GM18909 (cell line): ENCODE measurements around the gene DSCAM.
"Not testable (repeated sequence)": the region's sequence is repeated elsewhere in the genome, so short reads cannot be mapped to it uniquely, and the experiment has no call there.

Experiments
- ATAC-seq: cut with Tn5 transposase; IDR thresholded peaks from one replicate; pipeline ENCODE4 v1.9.1; 2021; ENCODE audit warnings: mild to moderate bottlenecking; ENCODE audit not compliant: unreplicated experiment, poor library complexity

The DSCAM gene

GRCh38 chr21:40282912-40283886 lies 563.8 kb downstream of the DSCAM start:
- ATAC-seq = no peak

GRCh38 chr21:40278345-40278744 lies 568.6 kb downstream of the DSCAM start:
- no peak for ATAC-seq

- ATAC-seq = no peak
Observed at GRCh38 chr21:40276001-40276400, 571.0 kb downstream of the DSCAM start.

- no peak for ATAC-seq
Observed at GRCh38 chr21:40272037-40272436, 574.9 kb downstream of the DSCAM start.

GRCh38 chr21:40271164-40271563 lies 575.8 kb downstream of the DSCAM start:
- ATAC-seq = no peak

- ATAC-seq = no peak
Observed at GRCh38 chr21:40270047-40270446, 576.9 kb downstream of the DSCAM start.

- no peak for ATAC-seq
Observed at GRCh38 chr21:40269239-40269638, 577.7 kb downstream of the DSCAM start.

GRCh38 chr21:40258456-40258855 lies 588.5 kb downstream of the DSCAM start:
- not testable (repeated sequence) for ATAC-seq

GRCh38 chr21:40257342-40257741 lies 589.6 kb downstream of the DSCAM start:
- ATAC-seq = no peak

GRCh38 chr21:40255518-40256444 lies 591.2 kb downstream of the DSCAM start:
- ATAC-seq = no peak

- ATAC-seq = no peak
Observed at GRCh38 chr21:40254540-40255465, 592.2 kb downstream of the DSCAM start.

GRCh38 chr21:40253112-40253511 lies 593.8 kb downstream of the DSCAM start:
- no peak for ATAC-seq

GRCh38 chr21:40250514-40251294 lies 596.3 kb downstream of the DSCAM start:
- ATAC-seq = no peak

GRCh38 chr21:40244981-40245380 lies 602.0 kb downstream of the DSCAM start:
- no peak for ATAC-seq

- ATAC-seq = no peak
Observed at GRCh38 chr21:40243685-40244084, 603.3 kb downstream of the DSCAM start.

GRCh38 chr21:40242586-40243265 lies 604.2 kb downstream of the DSCAM start:
- ATAC-seq = no peak

- no peak for ATAC-seq
Observed at GRCh38 chr21:40235528-40235927, 611.4 kb downstream of the DSCAM start.

GRCh38 chr21:40231979-40232378 lies 615.0 kb downstream of the DSCAM start:
- ATAC-seq = no peak

GRCh38 chr21:40227096-40227495 lies 619.9 kb downstream of the DSCAM start:
- no peak for ATAC-seq
